ENCODE data around the gene IRAK1.
"Not testable (repeated sequence)": the region's sequence is repeated elsewhere in the genome, so short reads cannot be mapped to it uniquely, and the experiment has no call there.

Gene IRAK1

GRCh38 chrX:153993978-153994377 is 25.7 kb downstream of the IRAK1 start:
- no peak for DNase-seq

- DNase-seq: no peak
Observed at GRCh38 chrX:153993079-153993478, 26.6 kb downstream of the IRAK1 start.

GRCh38 chrX:153992180-153992579 is 27.5 kb downstream of the IRAK1 start:
- DNase-seq: no peak

- DNase-seq: no peak
Observed at GRCh38 chrX:153991013-153991580, 28.6 kb downstream of the IRAK1 start.

- no peak for DNase-seq
Observed at GRCh38 chrX:153989973-153990655, 29.6 kb downstream of the IRAK1 start.

GRCh38 chrX:153988493-153988892 is 31.2 kb downstream of the IRAK1 start:
- DNase-seq: no peak

GRCh38 chrX:153984351-153985178 is 35.1 kb downstream of the IRAK1 start:
- no peak for DNase-seq

- no peak for DNase-seq
Observed at GRCh38 chrX:153983321-153983801, 36.3 kb downstream of the IRAK1 start.

GRCh38 chrX:153981771-153982533 is 37.8 kb downstream of the IRAK1 start:
- DNase-seq: no peak

GRCh38 chrX:153981231-153981630 is 38.5 kb downstream of the IRAK1 start:
- DNase-seq: no peak

- not testable (repeated sequence) for DNase-seq
Observed at GRCh38 chrX:153980394-153980793, 39.3 kb downstream of the IRAK1 start.

GRCh38 chrX:153974726-153975286 is 44.9 kb downstream of the IRAK1 start:
- no peak for DNase-seq

- DNase-seq: no peak
Observed at GRCh38 chrX:153974003-153974725, 45.5 kb downstream of the IRAK1 start.

- DNase-seq: no peak
Observed at GRCh38 chrX:153973127-153974002, 46.3 kb downstream of the IRAK1 start.

GRCh38 chrX:153972368-153973126 is 47.2 kb downstream of the IRAK1 start, which contains the start of gene TMEM187:
Gene TMEM187, plus strand, starts transcription at chrX:153972754. Its CDS starts 9,309 bp downstream, at chrX:153982063.
- DNase-seq: peak; percentile 59 to 80

GRCh38 chrX:153971450-153972367 is 48.0 kb downstream of the IRAK1 start, which contains the start of gene HCFC1:
Gene HCFC1, minus strand, starts transcription at chrX:153971818. Its CDS starts 978 bp downstream, at chrX:153970840.
- DNase-seq: peak; percentile 83 to 84

- DNase-seq: peak; percentile 75 to 82
Observed at GRCh38 chrX:153971124-153971449, 48.6 kb downstream of the IRAK1 start.

GRCh38 chrX:153970357-153971123 is 49.2 kb downstream of the IRAK1 start:
- DNase-seq: peak in 1 of 2 donors; percentile 70
